ENCODE measurements around the gene GOLPH3.

Gene GOLPH3

GRCh38 chr5:32206509-32207354 is 32.6 kb upstream of the GOLPH3 start:
- Histone ChIP-seq H3K27ac (no peak overlapping the region), H3K4me3 (no peak overlapping the region)
- TF ChIP-seq CTCF (IDR thresholded peaks at IDR 0.05): no peak
- no peak for DNase-seq (ENCODE audit: low spot score)

- Histone ChIP-seq H3K4me3 (no peak overlapping the region), H3K27ac (no peak overlapping the region)
- no peak for TF ChIP-seq CTCF (IDR thresholded peaks at IDR 0.05)
- no peak for DNase-seq (ENCODE audit: low spot score)
Observed at GRCh38 chr5:32206053-32206452, 31.9 kb upstream of the GOLPH3 start.

- TF ChIP-seq CTCF (IDR thresholded peaks at IDR 0.05): no peak
- Histone ChIP-seq H3K27ac (no peak overlapping the region), H3K4me3 (no peak overlapping the region)
- no peak for DNase-seq (ENCODE audit: low spot score)
Observed at GRCh38 chr5:32202394-32202793, 28.3 kb upstream of the GOLPH3 start.

GRCh38 chr5:32201122-32201753 is 27.1 kb upstream of the GOLPH3 start:
- no peak for TF ChIP-seq CTCF (IDR thresholded peaks at IDR 0.05)
- no peak for DNase-seq (ENCODE audit: low spot score)
- Histone ChIP-seq H3K27ac (no peak overlapping the region), H3K4me3 (no peak overlapping the region)

- Histone ChIP-seq H3K27ac (no peak overlapping the region), H3K4me3 (no peak overlapping the region)
- TF ChIP-seq CTCF (IDR thresholded peaks at IDR 0.05): no peak
- no peak for DNase-seq (ENCODE audit: low spot score)
Observed at GRCh38 chr5:32197032-32197431, 22.9 kb upstream of the GOLPH3 start.

- Histone ChIP-seq H3K27ac (no peak overlapping the region), H3K4me3 (no peak overlapping the region)
- no peak for TF ChIP-seq CTCF (IDR thresholded peaks at IDR 0.05)
- no peak for DNase-seq (ENCODE audit: low spot score)
Observed at GRCh38 chr5:32195265-32195664, 21.1 kb upstream of the GOLPH3 start.

GRCh38 chr5:32193591-32193990 is 19.5 kb upstream of the GOLPH3 start:
- Histone ChIP-seq H3K4me3 (peak overlapping the region; percentile 44), H3K27ac (peak overlapping the region; percentile 50 to 62)
- DNase-seq (ENCODE audit: low spot score): peak; percentile 94
- TF ChIP-seq CTCF (IDR thresholded peaks at IDR 0.05): no peak
